Right hindlimb (tissue), 1 donor: ENCODE data around the gene MVD.
"Not testable (repeated sequence)": the region's sequence is repeated elsewhere in the genome, so short reads cannot be mapped to it uniquely, and the experiment has no call there.

Experiments used
- DNase-seq: peaks from one replicate; pipeline ENCODE4 v3.0.0-alpha.2; 2018

MVD gene

GRCh38 chr16:88619859-88620815, 42.8 kb downstream of the MVD start:
- no peak for DNase-seq

- DNase-seq = no peak
Observed at GRCh38 chr16:88618956-88619667, 43.8 kb downstream of the MVD start.

- DNase-seq = no peak
Observed at GRCh38 chr16:88618182-88618955, 44.5 kb downstream of the MVD start.

- DNase-seq = no peak
Observed at GRCh38 chr16:88617268-88618031, 45.4 kb downstream of the MVD start.

GRCh38 chr16:88616736-88617135, 46.2 kb downstream of the MVD start:
- no peak for DNase-seq

GRCh38 chr16:88616320-88616719, 46.6 kb downstream of the MVD start:
- DNase-seq = no peak

GRCh38 chr16:88614818-88615580, 47.9 kb downstream of the MVD start:
- no peak for DNase-seq

- no peak for DNase-seq
Observed at GRCh38 chr16:88613911-88614817, 48.7 kb downstream of the MVD start.

GRCh38 chr16:88613293-88613692, 49.6 kb downstream of the MVD start:
- no peak for DNase-seq

GRCh38 chr16:88610909-88611812, 51.7 kb downstream of the MVD start:
- DNase-seq = no peak

GRCh38 chr16:88610080-88610479, 52.8 kb downstream of the MVD start:
- DNase-seq = no peak

- DNase-seq = not testable (repeated sequence)
Observed at GRCh38 chr16:88609426-88609825, 53.5 kb downstream of the MVD start.

GRCh38 chr16:88608076-88608475, 54.8 kb downstream of the MVD start:
- no peak for DNase-seq

- DNase-seq = no peak
Observed at GRCh38 chr16:88606148-88606757, 56.6 kb downstream of the MVD start.

- no peak for DNase-seq
Observed at GRCh38 chr16:88605186-88606147, 57.4 kb downstream of the MVD start.

- no peak for DNase-seq
Observed at GRCh38 chr16:88602091-88602490, 60.8 kb downstream of the MVD start.
